Endothelial cell of umbilical vein (primary cell): ENCODE data around the gene C17orf67. TPM values are rescaled to one million over a fixed set of nuclear protein-coding genes. Genes with fewer than 3 reads are reported as not detected.

Experiments used
- BruUV-seq: library from RNA; stranded (reverse); fragments of 400-500 nt; replicated peaks from 2 replicates; lab custom pipeline; 2021; lab: Mats Ljungman, UMichigan
- CTCF ChIA-PET: fragments of 300-600, 350-600 bp; sonication (Branson Sonifier 250); formaldehyde crosslinking; loops from one replicate; lab custom pipeline; 2021; ENCODE audit warnings: antibody characterized with exemption, inconsistent platforms; lab: Charles Lee
- POLR2A ChIA-PET: fragments of 300-600, 350-600 bp; sonication (Branson Sonifier 250); formaldehyde crosslinking; loops from one replicate; lab custom pipeline; 2021; ENCODE audit warnings: antibody characterized with exemption, inconsistent platforms; lab: Charles Lee
- DNase-seq: peaks from one replicate; pipeline ENCODE4 v3.0.0-alpha.2; 2011; ENCODE audit warnings: low read depth, low spot score
- FAIRE-seq: peaks from 2 replicates; lab custom pipeline; 2011; peaks lifted over from hg19 to GRCh38; lab: Jason Lieb, UNC
- H2AFZ ChIP-seq: 2 replicates; pipeline ENCODE4 v1.6.0; 2012; ENCODE audit warnings: low read depth, low read length, control low read depth, inconsistent platforms
- H3K27ac ChIP-seq: 2 replicates; pipeline ENCODE4 v1.5.1; 2011; ENCODE audit warnings: low read depth, mild to moderate bottlenecking, control low read depth, low read length, moderate library complexity; ENCODE audit not compliant: insufficient read depth
- H3K27me3 ChIP-seq, 2 experiments: 2 replicates each; pipeline versions ENCODE4 v1.6.0 to v1.6.1; 2011; ENCODE audit warnings: low read length in 2 of 2, mixed read lengths in 1 of 2; ENCODE audit not compliant: control insufficient read depth in 2 of 2, insufficient read depth in 2 of 2
- H3K36me3 ChIP-seq, 2 experiments: 2 replicates in 1 of 2; 3 replicates in 1 of 2; pipeline ENCODE4 v1.5.1; 2011; ENCODE audit warnings: low read length in 2 of 2, mild to moderate bottlenecking in 1 of 2, moderate library complexity in 1 of 2; ENCODE audit not compliant: control insufficient read depth in 2 of 2, insufficient read depth in 2 of 2; ENCODE audit errors: extremely low read depth in 1 of 2
- H3K4me1 ChIP-seq: 3 replicates; pipeline ENCODE4 v1.5.1; 2011; ENCODE audit warnings: mild to moderate bottlenecking, low read length; ENCODE audit not compliant: control insufficient read depth, insufficient read depth; ENCODE audit errors: extremely low read depth
- H3K4me2 ChIP-seq: 2 replicates; pipeline ENCODE4 v1.6.1; 2011; ENCODE audit warnings: low read length, control low read depth, mixed read lengths; ENCODE audit not compliant: insufficient read depth
- H3K4me3 ChIP-seq, 3 experiments: fragments of 200-600 bp in 1 of 3; sonication (generic), shearing (Covaris generic) in 1 of 3; replicated peaks in 1 of 3; 2 replicates each; pipeline ENCODE4 v1.5.1; 2011 to 2016; ENCODE audit warnings: control low read depth in 3 of 3, low read length in 3 of 3, mild to moderate bottlenecking in 2 of 3, inconsistent platforms in 1 of 3, low read depth in 1 of 3, moderate library complexity in 1 of 3; ENCODE audit not compliant: insufficient read depth in 1 of 3
- H3K79me2 ChIP-seq: 2 replicates; pipeline ENCODE4 v1.6.0; 2012; ENCODE audit warnings: low read length, inconsistent platforms; ENCODE audit not compliant: control insufficient read depth, insufficient read depth
- H3K9ac ChIP-seq: replicated peaks from 2 replicates; pipeline ENCODE3; 2011; ENCODE audit warnings: low read length, control low read depth; ENCODE audit not compliant: insufficient read depth; ENCODE audit errors: extremely low read depth
- H3K9me1 ChIP-seq: replicated peaks from 3 replicates; pipeline ENCODE4 v1.6.0; 2011; ENCODE audit warnings: mild to moderate bottlenecking, low read length; ENCODE audit not compliant: control insufficient read depth, insufficient read depth; ENCODE audit errors: extremely low read depth
- H3K9me3 ChIP-seq: replicated peaks from 2 replicates; pipeline ENCODE4 v1.5.1; 2012; ENCODE audit warnings: low read length, inconsistent platforms; ENCODE audit not compliant: control insufficient read depth, insufficient read depth
- H4K20me1 ChIP-seq: replicated peaks from 2 replicates; pipeline ENCODE3; 2011; ENCODE audit warnings: mild to moderate bottlenecking, low read length; ENCODE audit not compliant: control insufficient read depth, insufficient read depth; ENCODE audit errors: extremely low read depth
- CTCF ChIP-seq, 2 donors: IDR thresholded peaks; 1 replicate in 1 of 2; 2 replicates in 1 of 2; pipeline ENCODE4 v1.5.1; 2011; ENCODE audit warnings: low read length in 2 of 2, mild to moderate bottlenecking in 2 of 2, moderate library complexity in 2 of 2, control low read depth in 1 of 2, inconsistent platforms in 1 of 2, low read depth in 1 of 2; ENCODE audit not compliant: insufficient read depth in 1 of 2; ENCODE audit errors: extremely low read depth in 1 of 2
- EZH2 ChIP-seq: IDR thresholded peaks from 2 replicates; pipeline ENCODE4 v1.6.1; 2012; ENCODE audit warnings: borderline replicate concordance, low read depth, mild to moderate bottlenecking, moderate library complexity, low read length, inconsistent platforms; ENCODE audit not compliant: severe bottlenecking
- FOS ChIP-seq: IDR thresholded peaks from 2 replicates; pipeline ENCODE4 v1.6.1; 2011; ENCODE audit warnings: mild to moderate bottlenecking, low read length, moderate library complexity, borderline replicate concordance; ENCODE audit not compliant: insufficient read depth
- GATA2 ChIP-seq: IDR thresholded peaks from 2 replicates; pipeline ENCODE4 v1.7.0; 2011; ENCODE audit warnings: low read depth, mild to moderate bottlenecking, moderate library complexity, mixed read lengths, low read length; ENCODE audit not compliant: insufficient read length, insufficient read depth
- JUN ChIP-seq: IDR thresholded peaks from 2 replicates; pipeline ENCODE4 v1.6.1; 2011; ENCODE audit warnings: borderline replicate concordance, low read depth; ENCODE audit not compliant: insufficient read length, insufficient read depth
- MAX ChIP-seq: IDR thresholded peaks from 2 replicates; pipeline ENCODE4 v1.6.1; 2011; ENCODE audit not compliant: insufficient read depth, insufficient read length
- MYC ChIP-seq: IDR thresholded peaks from one replicate; pipeline ENCODE4 v1.6.1; 2011; ENCODE audit warnings: mild to moderate bottlenecking, low read depth, low read length
- POLR2A ChIP-seq: IDR thresholded peaks from 2 replicates; pipeline ENCODE4 v1.6.1; 2012; ENCODE audit warnings: low read depth, mild to moderate bottlenecking, control low read depth, low read length
- POLR2AphosphoS5 ChIP-seq: IDR thresholded peaks from 2 replicates; pipeline ENCODE4 v1.6.1; 2012; ENCODE audit warnings: low read depth, mild to moderate bottlenecking, control low read depth, low read length, moderate library complexity; ENCODE audit not compliant: insufficient read depth
- dilution Hi-C: fragments of 300-500 bp; cut with MboI; formaldehyde crosslinking; loops from one replicate; pipeline ENCODE4 v1.15.0; 2019; ENCODE audit warnings: low sequenced_read_pairs; ENCODE audit not compliant: extremely low pct_ligation_motif_present
- intact Hi-C: fragments of 100-400 bp; cut with micrococcal nuclease; formaldehyde crosslinking; loops from one replicate; pipeline ENCODE4 v1.10.0; 2022
- polyA plus RNA-seq, 4 experiments: library from polyadenylated mRNA; depleted of rRNA in 3 of 4; stranded (reverse) in 3 of 4; unstranded in 1 of 4; fragments of >200 nt; gene quantifications; 2 replicates each; pipeline versions ENCODE4 v1.2.1 to v1.2.3, GENCODE V29; 2011 to 2012; ENCODE audit warnings: missing spikeins in 1 of 4
- total RNA-seq: library from RNA; stranded (reverse); gene quantifications from 2 replicates; pipeline ENCODE4 v1.2.3, GENCODE V29; 2021

Gene C17orf67
- total and polyA plus RNA-seq, 2 donors (not counting 3 experiments of a cell fraction or from before 2014, with no cell fraction given), result 1.9 to 5.8 TPM

- Histone ChIP-seq H3K9me3 (no peaks in the 10 kb centered on the region), H4K20me1 (no peaks in the 10 kb centered on the region), H2AFZ (no peak overlapping the region), H3K9ac (no peak overlapping the region), H3K9me1 (no peaks in the 10 kb centered on the region), H3K4me3 (no peak overlapping the region), H3K27me3 (no peaks in the 10 kb centered on the region), H3K79me2 (no peaks in the 10 kb centered on the region), H3K4me2 (no peak overlapping the region), H3K27ac (no peak overlapping the region), H3K36me3 (no peaks in the 10 kb centered on the region), H3K4me1 (no peaks in the 10 kb centered on the region)
- no peak for DNase-seq
- BruUV-seq, result no TSS peak
- ChIA-PET CTCF (interaction anchor here (1.7 kb wide), 1 partner anchor 10 kb away, joined by 7 read pairs; no protein-coding TSS in a partner anchor), POLR2A (interaction anchor here (0.6 kb wide), 2 partner anchors 12 to 34 kb away, joined by 6 to 7 read pairs; partner anchors contain the start of gene TRIM25)
- TF ChIP-seq EZH2 (no peak), POLR2AphosphoS5 (no peak), JUN (no peak), FOS (no peak), MAX (no peak), MYC (no peak), GATA2 (no peak), POLR2A (no peak), CTCF (IDR thresholded peaks at IDR 0.05; ENCODE audit: extremely low read depth in 1 of 2, insufficient read depth in 1 of 2, low read depth in 1 of 2, low read length in 2 of 2) (no peak)
- dilution Hi-C loops (no loop called here), intact Hi-C loops (no loop called here)
- FAIRE-seq, result no peak
Measured at GRCh38 chr17:56880133-56880532, 46.4 kb upstream of the C17orf67 start.
